Epidermal melanocyte (primary cell): ENCODE results near the gene TRIP13.
"Not testable (repeated sequence)": the region's sequence is repeated elsewhere in the genome, so short reads cannot be mapped to it uniquely, and the experiment has no call there.

ENCODE experiments used
- DNase-seq: peaks from one replicate; pipeline ENCODE4 v3.0.0; 2011; ENCODE audit warnings: low spot score; ENCODE audit not compliant: insufficient read length

The TRIP13 gene

GRCh38 chr5:891117-891836 lies 1.4 kb upstream of the TRIP13 start:
- no peak for DNase-seq

GRCh38 chr5:891837-892393 lies 769 bp upstream of the TRIP13 start:
- DNase-seq: peak; percentile 58

- DNase-seq: no peak
These were observed 438 bp downstream of the TRIP13 start for GRCh38 chr5:893137-893506.

- DNase-seq: no peak
These were observed 1.0 kb downstream of the TRIP13 start for GRCh38 chr5:893711-894110.

- DNase-seq: no peak
These were observed 8.1 kb downstream of the TRIP13 start for GRCh38 chr5:900781-901180.

- no peak for DNase-seq
These were observed 9.6 kb downstream of the TRIP13 start for GRCh38 chr5:902129-902916.

- DNase-seq: no peak
These were observed 11.0 kb downstream of the TRIP13 start for GRCh38 chr5:903756-904096.

GRCh38 chr5:905139-905642 lies 12.5 kb downstream of the TRIP13 start:
- DNase-seq: no peak

GRCh38 chr5:907366-907910 lies 14.8 kb downstream of the TRIP13 start:
- DNase-seq: no peak

- DNase-seq: no peak
These were observed 15.5 kb downstream of the TRIP13 start for GRCh38 chr5:908172-908571.

- no peak for DNase-seq
These were observed 16.4 kb downstream of the TRIP13 start for GRCh38 chr5:909086-909485.

- no peak for DNase-seq
These were observed 17.5 kb downstream of the TRIP13 start for GRCh38 chr5:909994-910768.

- DNase-seq: no peak
These were observed 18.1 kb downstream of the TRIP13 start for GRCh38 chr5:910769-911160.

- no peak for DNase-seq
These were observed 18.9 kb downstream of the TRIP13 start for GRCh38 chr5:911601-912000.

- DNase-seq: no peak
These were observed 19.8 kb downstream of the TRIP13 start for GRCh38 chr5:912280-913091.

- DNase-seq: no peak
These were observed 21.5 kb downstream of the TRIP13 start for GRCh38 chr5:914174-914573.

GRCh38 chr5:914612-915011 lies 21.9 kb downstream of the TRIP13 start:
- DNase-seq: no peak

GRCh38 chr5:915346-915745 lies 22.7 kb downstream of the TRIP13 start:
- not testable (repeated sequence) for DNase-seq

- no peak for DNase-seq
These were observed 23.3 kb downstream of the TRIP13 start for GRCh38 chr5:915946-916345.

GRCh38 chr5:916441-917293 lies 24.0 kb downstream of the TRIP13 start:
- DNase-seq: no peak
